H1 (cell line): ENCODE data around the gene RERG. TPM values are rescaled to one million over a fixed set of nuclear protein-coding genes. Genes with fewer than 3 reads are reported as not detected.

Experiments
- GABPA ChIP-seq: IDR thresholded peaks from 2 replicates; pipeline ENCODE4 v1.6.1; 2011; ENCODE audit warnings: mild to moderate bottlenecking, low read length, moderate library complexity, borderline replicate concordance; ENCODE audit not compliant: insufficient read depth
- KDM5A ChIP-seq: fragments of 200-600 bp; IDR thresholded peaks from 2 replicates; pipeline ENCODE4 v1.7.1; 2012; ENCODE audit warnings: mild to moderate bottlenecking, low read length, inconsistent platforms, mixed read lengths
- POLR2A ChIP-seq, 2 experiments: IDR thresholded peaks; 1 replicate in 1 of 2; 2 replicates in 1 of 2; pipeline ENCODE4 v1.6.1; 2011; ENCODE audit warnings: low read depth in 2 of 2, low read length in 2 of 2, mild to moderate bottlenecking in 2 of 2; ENCODE audit errors: control extremely low read depth in 1 of 2
- POLR2AphosphoS5 ChIP-seq: IDR thresholded peaks from 2 replicates; pipeline ENCODE4 v1.6.1; 2011; ENCODE audit warnings: low read depth, low read length
- SP2 ChIP-seq: IDR thresholded peaks from 2 replicates; pipeline ENCODE4 v1.6.1; 2012; ENCODE audit warnings: mild to moderate bottlenecking, low read length, inconsistent platforms
- polyA plus RNA-seq, 7 experiments: library from polyadenylated mRNA; depleted of rRNA in 3 of 7; stranded (reverse) in 5 of 7; unstranded in 2 of 7; fragments of >200 nt in 5 of 7; fragments of 200-250 nt in 2 of 7; gene quantifications; 1 replicate in 5 of 7; 2 replicates in 1 of 7; 4 replicates in 1 of 7; pipeline versions ENCODE4 v1.2.1 to v1.2.3, GENCODE V29; 2011 to 2013; ENCODE audit warnings: missing spikeins in 2 of 7, mixed read lengths in 2 of 7
- total RNA-seq: library from RNA; stranded (reverse); fragmentation: NEBNext Ultra II Directional; extraction: Animal tissue kit (Norgen Biotek cat#: 25700); gene quantifications from 2 replicates; pipeline ENCODE4 v1.2.1, GENCODE V29; 2021

RERG gene
- total and polyA plus RNA-seq, 2 of the 8 experiments (the other 6 are each of a cell fraction or from before 2014, with no cell fraction given) = 0.12 to 0.86 TPM

GRCh38 chr12:15193946-15194345 is 27.3 kb downstream of the RERG start (continued):
- TF ChIP-seq KDM5A (no peak), POLR2AphosphoS5 (no peak), SP2 (no peak), POLR2A (IDR thresholded peaks at IDR 0.05; ENCODE audit: control extremely low read depth in 1 of 2, low read depth in 2 of 2, low read length in 2 of 2) (no peak), GABPA (no peak)
